Activated CD8-positive, alpha-beta memory T cell treated with anti-CD3 and anti-CD28 coated beads, Interleukin-2, amount 50 U/mL, for 1 hour (primary cell): Measurements from ENCODE around the gene DDX10.
"Not testable (repeated sequence)": the region's sequence is repeated elsewhere in the genome, so short reads cannot be mapped to it uniquely, and the experiment has no call there.

Experiments used
- DNase-seq: peaks from one replicate; pipeline ENCODE4 v3.0.0-alpha.2; 2020; ENCODE audit errors: extremely low read depth

DDX10 gene

GRCh38 chr11:108715239-108715638 is 50.4 kb downstream of the DDX10 start:
- DNase-seq: no peak

DNA sequence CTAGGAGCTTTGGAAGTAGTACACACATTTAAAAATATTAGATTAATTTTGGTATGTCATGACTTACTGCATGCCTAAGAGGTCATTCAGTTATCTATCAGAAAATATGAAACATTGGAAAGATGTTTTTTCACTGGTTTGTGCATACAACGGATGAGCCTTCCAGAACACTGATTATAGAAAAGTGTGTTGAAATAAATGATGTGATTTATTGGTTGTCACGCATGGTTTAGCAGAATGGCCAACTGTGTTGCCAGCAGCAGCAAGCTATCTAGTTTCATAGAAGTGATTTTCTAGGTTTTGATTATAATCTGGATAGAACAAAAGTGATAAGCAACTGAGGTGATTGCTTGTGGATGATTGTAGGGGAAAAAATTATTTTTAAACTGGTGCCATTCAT is 53.6 kb downstream of the DDX10 start:
- no peak for DNase-seq

GRCh38 chr11:108724974-108725689 is 60.3 kb downstream of the DDX10 start:
- no peak for DNase-seq

DNA sequence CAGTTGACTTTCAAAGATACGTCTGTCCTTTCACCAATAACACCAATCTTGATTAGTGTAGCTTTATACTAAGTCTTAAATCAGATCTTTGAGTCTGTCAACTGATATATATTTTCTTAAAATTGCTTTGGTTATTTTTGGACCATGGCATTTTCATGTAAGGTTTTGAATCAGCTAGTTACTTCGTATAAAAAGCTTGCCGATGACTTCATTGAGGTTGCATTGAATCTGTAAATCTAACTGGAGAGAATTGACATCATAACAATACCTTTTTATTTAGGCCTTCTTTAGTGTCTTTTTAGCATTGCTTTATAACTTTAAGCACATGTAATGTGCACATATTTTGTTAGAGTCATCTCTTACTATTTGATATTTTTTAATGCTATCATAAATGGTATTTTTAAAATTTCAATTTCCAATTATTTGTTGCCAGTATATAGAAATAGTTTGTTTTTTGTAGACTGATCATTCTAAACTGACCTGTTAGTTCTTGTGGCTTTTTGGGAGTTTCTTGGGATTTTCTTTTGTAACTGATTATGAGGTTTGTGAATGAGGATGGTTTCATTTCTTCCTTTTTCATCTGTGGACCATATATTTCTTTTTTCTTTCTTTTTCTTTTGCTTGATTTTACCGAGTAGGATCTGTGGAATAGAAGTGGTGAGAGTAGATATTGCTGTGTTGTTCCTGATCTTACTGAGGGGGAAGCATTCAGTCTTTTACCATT is 61.4 kb downstream of the DDX10 start:
- DNase-seq: no peak

GRCh38 chr11:108727665-108728064 is 62.8 kb downstream of the DDX10 start:
- DNase-seq: no peak

DNA sequence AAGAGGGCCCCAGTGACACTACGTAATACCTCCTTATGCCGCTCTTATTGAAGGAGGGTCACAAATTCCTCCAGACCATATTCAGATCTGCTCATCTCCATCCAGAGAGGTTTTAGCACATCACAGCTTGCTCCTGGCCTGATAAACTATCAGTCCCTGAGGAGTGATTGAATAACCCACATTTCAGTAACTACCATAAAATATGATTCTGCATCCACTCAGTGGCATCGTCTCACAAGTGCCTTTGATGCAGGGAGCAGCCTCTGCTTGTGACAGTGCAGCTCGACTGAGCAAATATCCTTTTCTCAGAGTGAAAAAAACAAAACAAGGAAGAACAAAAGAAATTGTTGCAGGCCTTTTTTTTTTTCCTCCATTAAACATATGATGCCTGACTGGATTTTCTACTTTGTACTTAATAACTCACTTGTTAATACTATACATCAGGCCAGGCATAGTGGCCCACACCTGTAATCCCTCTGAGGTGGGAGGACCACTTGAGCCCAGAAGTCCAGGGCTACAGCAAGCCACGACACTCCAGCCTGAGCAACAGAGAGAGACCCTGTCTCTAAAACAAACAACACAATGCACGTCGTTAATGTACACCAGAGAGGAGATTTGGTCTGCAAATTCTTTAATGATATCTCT is 64.5 kb downstream of the DDX10 start:
- DNase-seq: no peak

DNA sequence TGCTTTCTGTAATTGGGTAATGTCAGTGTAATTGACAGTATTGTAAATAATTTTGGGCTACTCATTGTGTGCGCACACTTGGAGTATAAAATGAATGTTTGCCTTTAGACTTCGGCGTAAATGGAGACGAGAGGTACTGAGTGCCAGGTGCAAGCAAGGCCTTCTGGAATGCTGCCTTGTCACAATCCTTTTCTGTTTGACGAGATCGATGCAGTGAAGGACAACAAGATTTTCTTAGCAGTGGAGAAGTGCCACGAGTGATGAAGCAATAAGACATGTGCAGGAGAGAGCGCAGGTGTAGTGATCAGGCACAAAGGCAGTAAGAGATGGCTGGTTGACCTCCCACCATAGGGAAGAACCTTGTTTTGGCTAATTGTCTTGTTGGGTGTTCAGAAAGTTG is 67.5 kb downstream of the DDX10 start:
- no peak for DNase-seq

- DNase-seq: no peak
Observed at GRCh38 chr11:108733479-108734116, 68.7 kb downstream of the DDX10 start.

GRCh38 chr11:108734283-108734682 is 69.4 kb downstream of the DDX10 start:
- DNase-seq: no peak

DNA sequence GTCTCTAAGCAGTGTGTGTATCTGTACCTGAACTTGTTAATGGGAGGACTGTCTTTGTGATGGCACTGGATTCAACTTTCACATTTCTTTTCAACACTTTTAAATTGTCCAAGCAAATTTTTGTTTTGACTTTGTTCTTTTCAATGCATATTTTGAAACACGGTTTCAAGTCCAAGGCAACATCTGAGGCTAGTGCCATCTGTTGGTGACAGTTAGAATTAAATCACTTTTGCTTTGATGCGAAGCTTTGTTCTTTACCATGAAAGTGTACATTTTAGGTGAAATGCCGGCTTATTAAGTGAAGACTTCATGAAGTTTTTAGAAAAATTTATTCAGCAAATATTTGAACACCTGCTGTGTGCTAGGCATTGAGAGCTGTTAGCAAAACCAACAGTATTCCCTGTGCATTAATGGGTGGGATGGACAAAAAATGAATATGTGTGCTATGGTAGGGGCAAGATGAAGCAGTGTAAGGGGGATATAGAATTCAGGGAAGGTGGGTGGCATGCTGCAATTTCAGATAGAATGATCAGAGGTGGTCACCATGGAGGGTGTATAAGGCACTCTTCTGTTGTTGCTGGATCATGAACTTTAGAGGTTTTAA is 70.2 kb downstream of the DDX10 start:
- DNase-seq: no peak

DNA sequence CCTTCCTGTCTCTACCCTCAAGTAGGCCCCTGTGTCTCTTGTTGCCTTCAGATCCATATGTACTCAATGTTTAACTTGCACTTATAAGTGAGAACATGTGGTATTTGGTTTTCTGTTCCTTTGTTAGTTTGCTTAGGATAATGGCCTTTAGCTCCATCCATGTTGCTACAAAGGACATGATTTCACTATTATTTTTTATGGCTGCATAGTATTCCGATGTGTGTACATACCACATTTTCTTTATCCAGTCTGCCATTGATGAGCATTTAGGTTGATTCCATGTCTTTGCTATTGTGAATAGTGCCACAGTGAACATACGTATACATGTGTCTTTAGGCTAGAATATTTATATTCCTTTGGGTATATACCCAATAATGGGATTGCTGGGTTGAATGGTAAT is 75.3 kb downstream of the DDX10 start:
- not testable (repeated sequence) for DNase-seq

DNA sequence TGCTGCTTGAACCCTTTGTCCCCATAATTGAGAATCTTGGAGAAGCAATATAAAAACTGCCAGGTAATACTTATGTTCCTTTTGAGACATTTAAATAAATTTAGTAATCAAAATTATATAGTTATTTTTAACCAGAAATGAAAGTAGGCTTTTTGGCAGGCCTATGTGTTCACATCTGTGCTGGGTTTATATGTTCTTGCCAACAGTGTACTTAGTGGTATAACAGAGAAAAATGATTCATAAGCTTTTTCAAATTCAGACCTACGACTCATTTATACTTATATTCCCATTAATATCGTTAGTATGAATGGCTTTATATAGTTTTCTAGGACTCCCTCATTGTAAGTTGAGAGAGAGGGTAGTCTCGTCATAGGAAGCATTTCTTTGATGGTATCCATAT is 79.0 kb downstream of the DDX10 start:
- no peak for DNase-seq

GRCh38 chr11:108748968-108749367 is 84.1 kb downstream of the DDX10 start:
- DNase-seq: no peak

GRCh38 chr11:108751444-108751843 is 86.6 kb downstream of the DDX10 start:
- no peak for DNase-seq

DNA sequence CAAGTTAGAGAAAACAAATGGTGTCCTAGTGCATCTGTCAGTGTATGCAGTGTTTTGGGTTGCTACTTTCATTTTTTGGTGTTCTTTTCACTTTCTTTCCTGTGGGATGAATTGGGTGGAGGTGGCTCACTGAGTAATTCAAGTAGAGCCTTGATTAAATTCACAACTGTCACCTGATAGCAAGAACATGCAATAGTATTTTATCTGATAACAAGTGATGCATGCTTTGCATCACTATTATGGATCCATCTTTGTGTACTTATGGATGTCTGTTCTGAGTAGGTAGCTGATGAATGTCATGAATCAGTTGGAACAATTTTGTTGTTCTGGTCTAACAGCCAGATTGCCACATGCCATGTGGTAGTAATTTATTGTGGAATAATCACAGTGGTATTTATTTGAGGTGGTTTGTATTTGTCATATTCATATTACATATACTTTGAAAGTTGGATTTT is 87.5 kb downstream of the DDX10 start:
- no peak for DNase-seq

DNA sequence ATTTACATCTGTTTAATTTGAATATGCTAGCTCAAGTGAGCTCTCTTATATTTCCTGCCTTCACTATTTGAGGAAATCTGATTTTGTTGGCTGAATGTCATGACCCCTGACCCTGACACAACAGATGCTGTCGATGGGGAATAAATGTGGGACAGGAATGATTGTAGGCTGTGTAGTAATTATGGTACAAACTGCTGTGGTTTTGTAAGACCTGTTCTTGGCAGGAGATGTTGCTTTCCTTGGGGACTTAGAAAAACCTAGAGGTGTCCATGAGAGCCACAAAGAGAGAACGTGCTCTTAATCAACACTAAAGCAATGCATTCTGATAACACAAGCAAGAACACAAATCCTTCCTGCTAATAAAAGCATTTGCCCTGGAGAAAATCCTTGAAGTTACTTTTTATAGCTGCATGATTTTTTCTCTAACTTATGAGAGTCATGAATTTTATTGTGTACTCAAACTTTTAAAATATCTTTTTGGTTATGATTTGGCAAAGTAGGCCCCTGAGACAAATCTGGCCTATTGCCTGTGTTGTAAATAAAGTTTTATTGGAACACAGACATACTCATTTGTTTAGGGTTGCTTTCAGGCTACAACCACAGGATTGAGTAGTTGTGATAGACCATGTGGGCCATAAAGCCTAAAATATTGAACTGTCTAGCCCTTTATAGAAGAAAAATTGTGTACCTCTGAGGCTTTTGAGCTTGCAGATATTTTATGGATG is 90.2 kb downstream of the DDX10 start:
- DNase-seq: no peak

DNA sequence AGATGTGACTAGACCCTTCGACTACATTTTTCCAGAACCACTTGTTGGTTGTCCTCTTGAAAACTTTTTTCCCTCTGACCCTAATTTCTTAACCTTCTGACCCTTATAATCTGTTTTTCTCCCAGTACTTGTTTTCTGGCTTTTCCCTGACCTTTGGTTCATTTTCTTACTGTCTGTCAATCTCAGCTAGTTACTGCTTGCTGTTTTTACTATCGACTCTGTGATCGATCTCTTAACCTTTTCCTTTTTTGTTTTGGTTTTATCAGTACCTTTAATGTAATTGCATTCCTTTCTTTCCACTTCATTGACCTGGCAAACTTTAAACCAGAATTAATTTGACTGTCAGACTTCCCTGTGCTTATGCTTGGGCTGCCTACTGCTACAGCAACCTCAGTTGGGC is 92.8 kb downstream of the DDX10 start:
- no peak for DNase-seq

DNA sequence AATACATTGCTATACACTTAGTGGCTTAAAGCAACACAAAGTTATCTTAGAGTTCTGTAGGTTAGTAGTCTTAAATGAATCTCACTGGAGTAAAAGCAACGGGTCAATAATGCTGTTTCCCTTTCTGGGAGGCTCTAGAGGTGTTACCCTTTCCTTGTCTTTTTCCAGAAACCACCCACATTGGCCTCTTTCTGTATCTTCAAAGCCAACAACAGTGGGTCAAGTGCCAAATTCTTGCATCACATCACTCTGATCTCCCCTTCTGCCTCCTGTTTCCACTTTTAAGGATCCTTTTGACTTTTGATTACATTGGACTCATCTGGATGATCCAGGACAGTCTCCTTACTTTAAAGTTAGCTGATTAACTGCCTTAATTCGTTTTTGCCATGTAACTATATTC is 93.6 kb downstream of the DDX10 start:
- DNase-seq: no peak

GRCh38 chr11:108766596-108767173 is 101.8 kb downstream of the DDX10 start:
- no peak for DNase-seq

GRCh38 chr11:108768370-108768769 is 103.5 kb downstream of the DDX10 start:
- DNase-seq: no peak

- DNase-seq: no peak
Observed at GRCh38 chr11:108768964-108769363, 104.1 kb downstream of the DDX10 start.
